ENCODE measurements around the gene BEAN1.

Gene BEAN1, protein sequence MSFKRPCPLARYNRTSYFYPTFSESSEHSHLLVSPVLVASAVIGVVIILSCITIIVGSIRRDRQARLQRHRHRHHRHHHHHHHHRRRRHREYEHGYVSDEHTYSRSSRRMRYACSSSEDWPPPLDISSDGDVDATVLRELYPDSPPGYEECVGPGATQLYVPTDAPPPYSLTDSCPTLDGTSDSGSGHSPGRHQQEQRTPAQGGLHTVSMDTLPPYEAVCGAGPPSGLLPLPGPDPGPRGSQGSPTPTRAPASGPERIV

DNA sequence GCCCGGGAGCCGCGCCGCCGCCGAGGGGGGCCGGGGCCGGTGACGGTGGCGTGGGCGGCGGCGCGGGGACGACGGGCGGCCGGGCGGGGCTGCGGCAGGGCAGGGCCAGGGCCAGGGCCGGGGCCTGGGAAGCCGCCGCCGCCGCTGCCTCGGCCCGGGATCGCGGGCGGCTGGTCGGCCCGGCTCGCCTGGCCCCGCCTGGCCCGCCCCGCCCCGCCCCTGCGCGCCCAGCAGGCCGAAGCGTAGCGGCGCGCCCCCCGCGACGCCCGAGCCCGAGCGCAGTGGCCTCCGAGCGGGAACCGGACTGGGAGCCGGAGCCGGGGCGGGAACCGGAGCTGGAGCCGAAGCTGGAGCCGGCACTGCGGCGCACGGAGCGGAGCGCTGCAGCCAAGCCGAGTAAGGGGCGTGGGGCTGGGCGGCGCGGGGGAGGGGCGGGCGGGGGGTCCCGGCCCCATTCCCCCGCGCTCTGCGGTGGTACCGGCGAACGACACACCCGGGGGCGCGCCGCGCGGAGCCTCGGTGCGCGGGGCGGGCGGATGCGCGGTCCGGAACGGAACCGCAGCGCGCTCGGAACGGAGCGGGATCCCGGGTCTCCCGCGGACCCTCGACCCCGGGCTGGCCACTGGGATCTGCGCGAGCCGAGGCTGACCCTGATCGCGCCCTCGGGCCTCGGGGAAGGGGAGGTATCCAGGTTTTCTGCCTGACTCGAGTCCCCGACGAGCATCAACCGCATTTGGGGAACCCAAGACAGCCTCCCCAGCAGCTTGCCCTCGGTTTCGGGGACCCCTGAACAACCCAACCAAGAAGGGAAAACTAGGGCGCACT is at the start of gene BEAN1:
Gene BEAN1 (plus strand): TSS at position 260 of the 825 bp plus-strand sequence. CDS start 10,382 bp downstream, outside the sequence.
- DNase-seq: peak; percentile 29 to 63 (median 48)

DNA sequence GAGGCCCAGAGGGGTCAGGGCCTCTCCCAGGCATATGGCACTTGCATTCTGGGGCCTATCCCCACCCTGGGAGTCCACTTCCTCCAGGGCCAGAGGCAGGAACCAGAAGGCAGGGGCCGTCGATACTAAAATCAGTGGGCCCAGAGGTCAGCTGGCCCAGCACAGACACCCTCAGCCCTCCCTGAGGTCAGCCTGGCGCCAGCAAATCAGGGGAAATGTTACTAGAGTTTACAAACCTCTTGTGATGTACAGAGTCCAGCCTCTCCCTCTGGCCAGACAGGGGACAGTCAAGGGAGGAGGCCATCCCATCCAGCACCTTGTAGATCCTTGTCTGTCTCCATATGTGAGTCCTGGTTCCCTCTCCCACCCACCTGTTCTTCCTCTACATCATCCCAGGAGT is 49.8 kb upstream of the BEAN1 start:
- no peak for DNase-seq

DNA sequence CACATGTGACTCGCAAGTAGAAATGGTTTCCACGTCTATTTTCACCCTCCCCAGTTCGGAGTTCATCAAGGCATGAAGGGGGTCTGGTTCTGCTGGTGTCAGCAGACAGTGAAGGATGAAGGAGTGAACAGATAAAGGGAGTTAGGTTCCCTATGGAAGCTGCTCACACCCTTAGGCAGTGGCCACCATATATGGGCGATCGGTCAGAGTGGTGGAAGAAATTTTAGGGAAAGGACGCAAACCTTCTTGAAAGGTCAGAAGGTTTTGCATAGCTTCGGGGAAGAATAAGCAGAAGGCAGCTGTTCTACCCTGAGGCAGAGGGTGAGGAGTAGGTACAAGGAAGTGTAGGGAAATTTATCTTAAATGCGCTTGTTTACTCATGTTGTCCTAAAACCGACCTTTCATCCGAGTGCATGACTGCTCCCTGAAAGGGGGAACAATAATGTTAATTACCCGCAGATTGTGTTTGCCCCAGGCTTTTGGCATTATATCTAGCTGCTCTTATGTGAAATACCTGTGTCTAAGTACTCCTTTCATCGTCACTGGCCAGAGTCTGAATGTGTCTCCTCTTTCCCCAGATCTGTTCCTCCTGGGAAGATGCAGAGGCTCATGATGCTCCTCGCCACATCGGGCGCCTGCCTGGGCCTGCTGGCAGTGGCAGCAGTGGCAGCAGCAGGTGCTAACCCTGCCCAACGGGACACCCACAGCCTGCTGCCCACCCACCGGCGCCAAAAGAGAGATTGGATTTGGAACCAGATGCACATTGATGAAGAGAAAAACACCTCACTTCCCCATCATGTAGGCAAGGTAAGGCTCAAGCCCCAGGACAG is 48.1 kb upstream of the BEAN1 start:
- no peak for DNase-seq

DNA sequence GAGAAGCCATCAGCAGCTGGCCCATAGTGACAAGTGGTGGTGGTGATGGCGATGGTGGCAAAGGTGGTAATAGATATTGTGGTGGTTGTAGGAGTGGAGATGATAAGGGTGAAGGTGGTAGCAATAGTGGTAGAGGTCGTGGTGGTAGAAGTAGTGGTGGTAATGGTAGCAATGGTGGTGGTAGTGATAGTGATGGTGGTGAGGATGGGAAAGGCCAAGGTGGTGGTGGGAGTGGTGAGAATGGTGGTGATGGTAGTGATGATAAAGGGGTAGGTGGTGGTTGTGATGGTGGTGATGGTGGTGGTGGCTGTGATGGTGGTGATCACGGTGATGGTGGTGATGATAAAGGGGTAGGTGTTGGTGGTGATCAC is 47.5 kb upstream of the BEAN1 start:
- DNase-seq: no peak

DNA sequence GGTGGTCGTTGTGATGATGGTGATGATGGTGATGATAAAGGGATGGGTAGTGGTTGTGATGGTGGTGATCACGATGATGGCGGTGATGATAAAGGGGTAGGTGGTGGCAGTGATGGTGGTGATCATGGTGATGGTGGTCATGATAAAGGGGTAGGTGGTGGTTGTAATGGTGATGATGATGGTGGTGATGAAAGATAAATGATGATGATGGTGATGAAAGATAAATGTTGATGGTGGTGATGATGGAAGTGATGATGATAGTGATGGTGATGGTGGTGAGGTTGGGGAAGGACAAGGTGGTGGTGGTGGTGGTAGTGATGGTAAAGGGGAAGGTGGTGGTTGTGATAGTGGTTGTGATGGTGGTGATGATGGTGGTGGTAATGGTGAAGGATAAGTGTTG is 46.7 kb upstream of the BEAN1 start:
- no peak for DNase-seq

DNA sequence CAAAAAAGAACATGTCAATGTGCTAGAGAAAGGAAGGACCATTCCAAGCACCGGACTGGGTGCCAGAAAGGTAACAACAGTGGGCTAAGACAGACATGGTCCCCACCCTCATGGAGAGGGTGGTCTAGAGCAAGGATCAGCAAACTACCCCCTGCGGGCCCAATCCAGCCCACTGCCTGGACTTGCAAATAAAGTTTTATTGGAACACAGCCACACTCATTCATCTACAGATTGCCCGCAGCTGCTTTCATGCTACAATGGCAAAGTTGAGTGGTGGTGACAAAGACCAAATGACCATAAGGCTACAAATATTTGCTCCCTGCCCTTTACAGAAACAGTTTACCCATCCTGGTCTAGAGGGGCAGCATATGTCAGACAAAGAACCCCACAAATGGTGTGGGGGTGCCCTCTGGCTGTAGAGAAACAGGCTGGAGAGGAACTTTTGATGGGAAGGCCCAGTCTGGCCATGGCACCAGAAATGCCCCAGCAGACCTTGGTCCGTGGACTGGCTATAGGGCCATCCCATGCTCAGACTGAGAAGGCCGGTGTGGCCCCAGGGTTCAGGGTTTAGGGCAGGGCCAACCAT is 45.4 kb upstream of the BEAN1 start:
- no peak for DNase-seq

DNA sequence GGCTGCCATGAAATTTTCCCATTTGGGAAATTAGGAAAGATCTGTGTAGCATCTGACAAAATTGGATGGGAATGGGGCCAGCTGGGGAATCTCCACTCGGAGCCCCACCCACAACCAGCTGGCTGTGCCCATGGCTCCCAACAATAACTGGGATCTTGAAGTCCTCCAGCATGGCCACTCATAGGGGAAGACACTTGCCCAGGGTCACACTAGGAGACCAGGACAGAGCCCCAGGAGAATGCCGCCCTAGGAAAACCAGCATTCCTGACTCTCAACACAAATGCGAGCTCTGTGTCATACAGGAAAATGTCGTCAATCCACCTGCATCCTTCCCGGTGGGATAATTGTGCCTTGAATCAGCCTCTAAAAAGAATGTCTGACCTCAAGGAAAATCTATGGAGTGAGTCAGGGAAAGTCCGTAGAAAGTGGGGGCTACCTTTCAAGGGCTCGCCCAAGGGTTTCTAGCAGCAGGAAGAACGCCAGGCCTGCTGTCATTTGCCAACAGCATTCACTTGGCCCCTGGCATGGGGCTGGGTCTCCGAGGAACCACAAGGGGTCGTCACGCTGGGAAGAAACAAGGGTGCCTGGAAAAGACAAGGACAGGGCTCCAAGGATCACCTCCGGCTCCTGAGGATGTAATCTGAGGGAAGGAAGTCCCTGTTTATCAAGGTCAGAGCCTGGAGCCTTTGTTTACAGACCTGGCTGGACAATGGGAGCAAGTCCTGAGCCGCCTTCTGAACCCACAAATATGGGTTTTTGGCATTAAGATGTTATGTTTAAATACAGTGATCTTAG is 44.7 kb upstream of the BEAN1 start:
- DNase-seq: no peak

DNA sequence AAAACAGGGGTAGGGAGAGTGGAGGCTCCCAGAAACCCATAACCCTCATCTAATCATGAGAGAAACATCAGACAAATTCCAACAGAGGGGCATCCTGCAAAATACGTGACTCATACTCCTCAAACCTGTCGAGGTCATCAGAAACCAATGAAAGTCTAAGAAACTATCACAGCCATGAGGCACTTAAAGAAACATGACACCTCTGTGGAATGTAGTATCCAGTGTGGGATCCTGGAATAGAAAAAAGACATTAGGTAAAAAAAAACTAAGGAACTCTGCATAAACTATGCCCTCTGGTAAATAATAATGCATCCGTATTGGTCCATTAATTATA is 44.2 kb upstream of the BEAN1 start:
- DNase-seq: no peak

DNA sequence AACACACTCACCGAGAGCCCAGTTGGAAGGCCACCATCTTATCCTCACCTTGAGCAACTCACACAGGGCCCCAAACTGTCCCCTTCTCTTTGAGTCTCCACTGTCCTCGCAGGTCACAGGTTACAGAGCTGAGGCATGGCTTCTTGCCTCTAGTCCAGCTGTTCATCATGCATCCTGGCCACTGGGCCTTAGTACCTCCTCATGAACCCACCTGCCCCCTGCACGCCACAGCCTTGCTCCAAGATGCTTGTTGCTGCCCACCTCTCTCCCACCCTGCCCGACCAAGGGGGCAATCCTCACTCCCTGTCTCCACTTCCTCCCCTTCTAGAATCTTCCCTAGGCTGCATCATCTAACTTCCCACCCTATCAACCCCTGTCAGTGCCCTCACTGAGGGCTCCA is 43.5 kb upstream of the BEAN1 start:
- DNase-seq: no peak

DNA sequence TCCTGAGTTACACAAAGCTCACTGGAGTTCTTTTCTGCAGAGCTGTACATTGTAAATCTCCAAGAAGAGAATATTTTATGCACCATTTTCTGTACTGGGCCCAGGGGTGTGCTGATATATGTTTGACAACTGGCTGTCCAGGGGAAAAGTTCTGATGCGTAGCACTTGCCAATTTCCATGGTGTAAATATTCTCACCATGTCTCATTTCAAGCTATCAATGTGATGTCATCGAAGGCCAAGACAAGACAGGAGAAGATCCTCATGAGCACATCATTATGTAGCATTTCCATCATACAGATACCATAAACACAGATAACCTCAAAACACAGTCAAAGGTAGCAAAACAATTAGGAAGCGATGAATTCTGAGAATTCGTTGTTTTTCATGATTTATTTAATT is 41.7 kb upstream of the BEAN1 start:
- no peak for DNase-seq

DNA sequence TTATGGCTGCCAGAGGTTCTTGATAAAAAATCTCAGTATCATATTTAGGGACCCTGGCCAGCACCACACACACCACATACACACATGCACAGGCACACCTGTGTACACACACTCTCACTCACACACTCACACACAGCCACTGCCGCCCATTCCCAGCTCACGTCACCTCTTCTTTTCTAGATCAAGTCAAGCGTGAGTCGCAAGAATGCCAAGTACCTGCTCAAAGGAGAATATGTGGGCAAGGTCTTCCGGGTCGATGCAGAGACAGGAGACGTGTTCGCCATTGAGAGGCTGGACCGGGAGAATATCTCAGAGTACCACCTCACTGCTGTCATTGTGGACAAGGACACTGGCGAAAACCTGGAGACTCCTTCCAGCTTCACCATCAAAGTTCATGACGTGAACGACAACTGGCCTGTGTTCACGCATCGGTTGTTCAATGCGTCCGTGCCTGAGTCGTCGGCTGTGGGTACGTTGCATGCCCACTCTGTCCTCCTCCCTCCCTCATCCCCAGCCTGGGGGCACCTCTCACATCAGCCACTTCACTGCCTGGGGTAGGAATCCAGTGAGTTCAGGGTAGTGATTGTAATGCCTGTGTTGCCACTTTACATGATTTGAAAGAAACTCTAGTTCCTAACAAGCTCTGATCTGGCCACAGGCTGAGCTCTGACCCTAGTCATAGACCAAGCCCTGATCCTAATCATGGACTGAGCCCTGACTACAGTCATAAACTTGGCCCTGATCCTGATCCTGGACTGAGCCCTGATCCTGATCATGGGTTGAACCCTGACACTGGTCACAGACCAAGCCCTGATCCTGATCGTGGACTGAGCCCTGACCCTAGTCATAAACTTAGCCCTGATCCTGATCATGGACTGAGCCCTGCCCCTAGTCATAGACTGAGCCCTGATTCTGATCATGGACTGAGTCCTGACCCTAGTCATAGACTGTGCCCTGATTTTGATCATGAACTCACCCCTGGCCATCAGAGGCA is 40.2 kb upstream of the BEAN1 start:
- DNase-seq: no peak

DNA sequence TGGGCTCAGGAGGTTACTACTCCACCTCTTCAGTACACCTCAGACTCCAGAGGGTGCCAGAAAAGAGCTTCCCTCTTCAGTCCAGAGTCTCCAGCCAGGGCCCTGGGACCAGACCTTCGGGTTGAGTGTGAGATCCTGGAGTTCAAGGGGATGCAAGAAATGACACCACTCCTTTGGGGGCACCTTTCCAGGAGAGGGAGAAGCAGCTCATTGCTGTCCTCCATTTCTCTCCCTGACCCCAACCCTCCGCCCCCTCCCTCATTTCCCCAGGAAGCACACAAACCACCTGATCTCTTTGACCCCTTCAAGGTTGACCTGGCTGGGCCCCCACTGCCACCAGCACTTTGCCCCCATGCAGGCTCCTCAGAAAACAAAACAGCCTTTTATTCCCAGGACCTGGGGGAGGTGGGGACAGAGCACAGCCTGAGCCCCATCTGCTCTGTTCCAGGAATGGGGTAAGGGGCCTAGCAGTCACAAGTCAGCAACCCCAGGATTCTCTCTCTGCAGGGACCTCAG is 39.2 kb upstream of the BEAN1 start:
- no peak for DNase-seq

DNA sequence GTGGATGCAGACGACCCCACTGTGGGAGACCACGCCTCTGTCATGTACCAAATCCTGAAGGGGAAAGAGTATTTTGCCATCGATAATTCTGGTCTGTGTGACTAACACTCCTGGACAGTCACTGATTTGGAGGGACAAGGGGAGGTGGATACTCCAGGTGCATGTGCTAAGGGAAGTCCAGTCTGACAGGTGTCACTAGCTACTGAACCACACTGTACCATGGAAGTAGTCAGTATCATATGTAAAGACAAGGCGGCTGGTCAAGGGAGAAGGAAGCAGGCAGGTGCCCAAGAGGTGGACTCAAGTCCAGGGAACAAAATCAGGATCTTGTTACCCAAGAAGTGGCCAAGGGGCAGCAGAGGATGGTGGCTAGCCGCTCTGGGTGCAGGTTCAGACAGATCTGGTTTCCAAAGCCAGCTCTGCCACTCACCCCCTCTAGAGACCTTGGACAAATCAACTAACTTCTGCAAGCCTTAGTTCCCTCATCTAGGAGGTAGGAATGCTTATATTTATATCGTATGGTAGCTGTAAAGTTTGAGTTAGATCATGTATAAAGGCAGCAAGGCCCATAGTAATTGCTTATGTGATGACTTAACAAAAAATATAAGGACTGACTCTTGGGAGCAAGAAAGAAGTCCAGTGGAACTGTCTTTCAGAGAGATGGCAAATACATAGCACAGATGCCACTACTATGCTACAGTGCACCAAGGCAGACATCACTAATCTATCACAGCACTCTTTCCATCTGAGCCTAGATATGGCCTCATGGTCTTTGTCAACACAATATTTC is 38.5 kb upstream of the BEAN1 start:
- no peak for DNase-seq

DNA sequence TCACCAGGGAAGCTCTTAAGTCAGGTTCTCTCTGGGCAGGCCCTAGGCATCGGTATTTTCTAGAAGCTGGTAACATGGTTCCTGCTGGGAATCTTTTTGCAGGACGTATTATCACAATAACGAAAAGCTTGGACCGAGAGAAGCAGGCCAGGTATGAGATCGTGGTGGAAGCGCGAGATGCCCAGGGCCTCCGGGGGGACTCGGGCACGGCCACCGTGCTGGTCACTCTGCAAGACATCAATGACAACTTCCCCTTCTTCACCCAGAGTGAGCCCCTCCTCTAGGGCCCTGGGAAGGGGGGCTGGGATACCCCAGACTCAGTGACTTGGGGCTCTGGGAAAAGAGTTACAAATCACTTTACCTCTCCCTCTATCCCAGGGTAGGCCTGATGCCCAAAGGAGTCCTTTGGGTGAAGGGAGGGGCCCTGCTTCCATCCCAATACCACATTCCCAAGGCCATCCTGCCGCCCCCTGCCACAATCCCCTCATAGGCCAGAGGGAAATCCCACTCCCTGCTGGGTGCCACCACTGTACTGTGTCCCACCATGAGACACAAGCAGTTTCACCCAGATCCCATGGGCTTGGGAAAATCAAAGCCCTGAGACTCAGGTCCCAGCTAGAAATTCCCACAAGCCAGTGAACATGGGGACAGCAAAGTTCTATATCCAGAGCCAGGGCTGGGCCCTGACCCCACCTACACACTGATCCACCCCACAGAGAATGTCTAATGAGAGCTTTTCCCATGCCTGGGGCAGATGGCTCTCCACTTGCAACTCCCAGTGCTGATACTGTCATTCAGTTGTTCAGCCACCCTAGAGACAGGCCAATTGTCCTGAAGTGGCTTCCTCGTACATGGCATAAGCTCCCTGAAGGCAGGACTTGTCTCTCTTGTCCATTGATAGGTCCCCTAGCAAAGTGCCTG is 37.6 kb upstream of the BEAN1 start:
- no peak for DNase-seq

DNA sequence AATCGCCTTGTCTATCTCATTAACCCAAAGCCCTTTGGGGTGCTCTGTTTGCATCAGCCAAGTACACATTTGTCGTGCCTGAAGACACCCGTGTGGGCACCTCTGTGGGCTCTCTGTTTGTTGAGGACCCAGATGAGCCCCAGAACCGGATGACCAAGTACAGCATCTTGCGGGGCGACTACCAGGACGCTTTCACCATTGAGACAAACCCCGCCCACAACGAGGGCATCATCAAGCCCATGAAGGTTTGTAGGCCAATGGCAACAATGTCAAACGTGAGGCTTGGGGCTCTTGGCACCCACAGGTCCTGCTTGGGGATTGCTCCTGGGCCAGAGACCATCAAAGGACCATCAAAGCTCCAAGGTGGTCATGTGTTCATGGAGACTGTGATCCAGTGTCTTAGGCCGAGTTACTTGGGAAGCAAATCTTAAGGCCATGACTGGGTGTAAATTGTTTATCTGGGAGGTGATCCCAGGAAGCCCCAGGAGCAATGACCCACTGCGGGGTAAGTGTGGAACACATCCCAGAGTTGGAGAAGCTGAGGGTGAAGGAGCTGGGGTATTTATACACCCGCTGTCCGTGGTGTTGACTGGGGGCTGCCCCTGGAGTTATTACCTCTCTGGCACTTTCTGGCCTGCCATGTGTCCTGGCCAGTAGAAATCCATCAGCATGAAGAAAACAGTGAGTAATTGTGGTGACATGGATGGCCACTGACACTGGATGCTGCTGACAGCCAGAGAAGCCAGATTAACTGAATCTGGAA is 36.6 kb upstream of the BEAN1 start:
- no peak for DNase-seq

DNA sequence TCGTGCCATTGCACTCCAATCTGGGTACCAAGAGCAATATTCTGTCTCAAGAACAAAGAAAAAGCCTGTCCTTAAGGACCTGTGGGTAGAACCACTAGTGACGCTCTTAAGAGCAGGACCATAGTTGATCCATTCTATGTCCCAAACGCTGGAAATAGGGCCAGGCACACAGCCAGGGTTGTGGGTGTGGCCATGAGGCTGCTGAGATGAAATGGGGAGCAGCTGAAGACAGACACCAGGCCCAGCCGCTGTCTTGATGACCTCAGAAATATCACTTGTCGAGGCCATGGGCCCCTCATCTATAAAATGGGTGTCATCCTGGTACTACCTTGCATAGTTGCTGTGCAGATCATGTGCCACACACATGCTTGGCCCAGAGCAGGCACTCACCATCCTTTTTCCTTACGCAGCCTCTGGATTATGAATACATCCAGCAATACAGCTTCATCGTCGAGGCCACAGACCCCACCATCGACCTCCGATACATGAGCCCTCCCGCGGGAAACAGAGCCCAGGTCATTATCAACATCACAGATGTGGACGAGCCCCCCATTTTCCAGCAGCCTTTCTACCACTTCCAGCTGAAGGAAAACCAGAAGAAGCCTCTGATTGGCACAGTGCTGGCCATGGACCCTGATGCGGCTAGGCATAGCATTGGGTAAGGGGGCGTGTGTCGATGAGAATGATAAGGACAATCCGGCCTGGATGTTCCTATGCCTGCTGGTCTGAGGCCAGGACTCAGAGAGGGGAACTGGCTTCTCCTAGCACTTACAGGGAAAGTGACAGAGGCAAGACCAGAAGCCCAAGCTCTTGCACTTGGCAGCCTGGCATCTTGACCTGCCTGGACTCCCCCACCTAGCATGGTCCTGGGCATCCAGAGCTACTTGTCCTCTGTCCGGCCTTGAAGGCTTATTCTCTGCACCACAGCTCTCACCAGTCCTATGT is 35.1 kb upstream of the BEAN1 start:
- DNase-seq: no peak

Measured in suppressor macrophage treated with lipopolysaccharide for 1 hour (primary cell).